H1 (cell line): ENCODE results near the gene BRAT1. TPM values are rescaled to one million over a fixed set of nuclear protein-coding genes. Genes with fewer than 3 reads are reported as not detected.

Source experiments
- CTCF ChIA-PET: fragments of 300-600 bp; sonication (Branson Sonifier 250); formaldehyde crosslinking; loops from one replicate; lab custom pipeline; 2021; ENCODE audit not compliant: partially characterized antibody; lab: Charles Lee
- POLR2A ChIA-PET: fragments of 300-600 bp; sonication (Branson Sonifier 250); formaldehyde crosslinking; loops from one replicate; lab custom pipeline; 2021; ENCODE audit warnings: inconsistent platforms; ENCODE audit not compliant: partially characterized antibody; lab: Charles Lee
- DNase-seq, 2 experiments: peaks; one replicate each; pipeline versions ENCODE4 v3.0.0 to v3.0.0-alpha.2; 2010 to 2022; ENCODE audit warnings: low spot score in 2 of 2, low read depth in 1 of 2, mixed read lengths in 1 of 2
- FAIRE-seq: peaks from 2 replicates; lab custom pipeline; 2011; peaks lifted over from hg19 to GRCh38; lab: Jason Lieb, UNC
- H2AFZ ChIP-seq: 2 replicates; pipeline ENCODE4 v1.8.1; 2012; ENCODE audit warnings: low read length, inconsistent platforms
- H2AK5ac ChIP-seq: 2 replicates; pipeline ENCODE4 v1.6.1; 2013; ENCODE audit warnings: low read depth, low read length
- H2BK120ac ChIP-seq: replicated peaks from 2 replicates; pipeline ENCODE3; 2013; ENCODE audit warnings: low read depth, low read length, inconsistent platforms
- H2BK12ac ChIP-seq: 2 replicates; pipeline ENCODE4 v1.6.1; 2013; ENCODE audit warnings: low read depth, low read length
- H2BK15ac ChIP-seq: 2 replicates; pipeline ENCODE4 v1.6.1; 2013; ENCODE audit warnings: low read length
- H2BK20ac ChIP-seq: 2 replicates; pipeline ENCODE4 v1.6.1; 2013; ENCODE audit warnings: low read length
- H2BK5ac ChIP-seq: 2 replicates; pipeline ENCODE4 v1.6.1; 2013; ENCODE audit warnings: low read depth, low read length
- H3K14ac ChIP-seq: 2 replicates; pipeline ENCODE4 v1.6.1; 2013; ENCODE audit warnings: inconsistent platforms; ENCODE audit not compliant: insufficient read length
- H3K18ac ChIP-seq: 2 replicates; pipeline ENCODE4 v1.6.1; 2013; ENCODE audit warnings: low read length; ENCODE audit errors: extremely low read depth
- H3K23ac ChIP-seq: 2 replicates; pipeline ENCODE4 v1.6.1; 2013; ENCODE audit warnings: inconsistent platforms; ENCODE audit not compliant: insufficient read length
- H3K23me2 ChIP-seq: 2 replicates; pipeline ENCODE4 v1.6.1; 2013; ENCODE audit warnings: low read depth, low read length
- H3K27ac ChIP-seq: 2 replicates; pipeline ENCODE4 v1.6.1; 2011; ENCODE audit warnings: low read depth, low read length, inconsistent platforms
- H3K27me3 ChIP-seq, 4 experiments: replicated peaks in 1 of 4; 1 replicate in 1 of 4; 2 replicates in 3 of 4; pipeline versions ENCODE4 v1.6.1 to v1.8.1; 2011 to 2013; ENCODE audit warnings: low read length in 3 of 4, mild to moderate bottlenecking in 3 of 4, inconsistent platforms in 2 of 4, mixed read lengths in 2 of 4, moderate library complexity in 1 of 4; ENCODE audit not compliant: control insufficient read depth in 3 of 4, insufficient read depth in 3 of 4; ENCODE audit errors: extremely low read depth in 1 of 4
- H3K36me3 ChIP-seq, 4 experiments: 2 replicates each; pipeline versions ENCODE4 v1.6.1 to v1.8.1; 2011 to 2013; ENCODE audit warnings: mild to moderate bottlenecking in 4 of 4, low read length in 3 of 4, moderate library complexity in 2 of 4, control low read depth in 1 of 4, inconsistent platforms in 1 of 4; ENCODE audit not compliant: insufficient read depth in 4 of 4, control insufficient read depth in 2 of 4
- H3K4ac ChIP-seq: replicated peaks from 2 replicates; pipeline ENCODE3; 2013; ENCODE audit warnings: low read length, low read depth, mixed read lengths, inconsistent platforms; ENCODE audit not compliant: insufficient read length
- H3K4me1 ChIP-seq, 4 experiments: replicated peaks in 1 of 4; 1 replicate in 1 of 4; 2 replicates in 3 of 4; pipeline versions ENCODE4 v1.6.1 to v1.8.1; 2011 to 2013; ENCODE audit warnings: low read length in 3 of 4, inconsistent platforms in 2 of 4, mixed read lengths in 1 of 4; ENCODE audit not compliant: insufficient read depth in 4 of 4, control insufficient read depth in 3 of 4
- H3K4me2 ChIP-seq, 2 experiments: 2 replicates each; pipeline versions ENCODE4 v1.6.1 to v1.8.1; 2011 to 2013; ENCODE audit warnings: low read depth in 2 of 2, low read length in 2 of 2, control low read depth in 1 of 2, inconsistent platforms in 1 of 2, mild to moderate bottlenecking in 1 of 2; ENCODE audit not compliant: insufficient read depth in 1 of 2
- H3K4me3 ChIP-seq, 4 experiments: fragments of 200-600, 300-600 bp in 1 of 4; sonication (generic), shearing (Covaris generic), sonication (Bioruptor Twin) in 1 of 4; 2 replicates each; pipeline versions ENCODE4 v1.5.1 to v1.8.1; 2011 to 2016; ENCODE audit warnings: low read length in 4 of 4, low read depth in 3 of 4, control low read depth in 2 of 4, inconsistent platforms in 2 of 4, mild to moderate bottlenecking in 2 of 4, mixed read lengths in 1 of 4, moderate library complexity in 1 of 4; ENCODE audit not compliant: insufficient read depth in 2 of 4; ENCODE audit errors: extremely low read depth in 1 of 4
- H3K56ac ChIP-seq: replicated peaks from 2 replicates; pipeline ENCODE3; 2013; ENCODE audit warnings: low read depth, mild to moderate bottlenecking, mixed read lengths, low read length, inconsistent platforms; ENCODE audit not compliant: insufficient read length
- H3K79me1 ChIP-seq: 2 replicates; pipeline ENCODE4 v1.6.1; 2013; ENCODE audit warnings: low read depth, low read length, control low read depth
- H3K79me2 ChIP-seq, 2 experiments: 2 replicates each; pipeline versions ENCODE4 v1.6.1 to v1.8.1; 2012 to 2013; ENCODE audit warnings: low read length in 2 of 2, mild to moderate bottlenecking in 2 of 2, inconsistent platforms in 1 of 2; ENCODE audit not compliant: insufficient read depth in 2 of 2, control insufficient read depth in 1 of 2
- H3K9ac ChIP-seq, 4 experiments: replicated peaks in 1 of 4; 1 replicate in 1 of 4; 2 replicates in 3 of 4; pipeline versions ENCODE4 v1.6.1 to v1.8.1; 2011 to 2013; ENCODE audit warnings: low read depth in 3 of 4, low read length in 3 of 4, control low read depth in 2 of 4, mild to moderate bottlenecking in 2 of 4, moderate library complexity in 2 of 4, inconsistent platforms in 1 of 4; ENCODE audit errors: extremely low read depth in 1 of 4
- H3K9me3 ChIP-seq, 2 experiments: 2 replicates each; pipeline versions ENCODE4 v1.6.1 to v1.8.1; 2012 to 2013; ENCODE audit warnings: mild to moderate bottlenecking in 2 of 2, moderate library complexity in 2 of 2, control low read depth in 1 of 2, inconsistent platforms in 1 of 2, low read depth in 1 of 2, low read length in 1 of 2, mixed read lengths in 1 of 2; ENCODE audit not compliant: insufficient read depth in 2 of 2
- H4K20me1 ChIP-seq, 2 experiments: replicated peaks in 1 of 2; 2 replicates each; pipeline versions ENCODE3 to v1.8.1; 2011 to 2013; ENCODE audit warnings: inconsistent platforms in 2 of 2, low read length in 2 of 2, mild to moderate bottlenecking in 1 of 2; ENCODE audit not compliant: insufficient read depth in 2 of 2, control insufficient read depth in 1 of 2
- H4K5ac ChIP-seq: 2 replicates; pipeline ENCODE4 v1.6.1; 2013; ENCODE audit warnings: low read length, low read depth, mixed read lengths, inconsistent platforms; ENCODE audit not compliant: insufficient read length
- H4K8ac ChIP-seq: 2 replicates; pipeline ENCODE4 v1.8.0; 2013; ENCODE audit warnings: mild to moderate bottlenecking, moderate library complexity, low read length, inconsistent platforms; ENCODE audit not compliant: insufficient read depth; ENCODE audit errors: extremely low read depth
- H4K91ac ChIP-seq: replicated peaks from 2 replicates; pipeline ENCODE3; 2013; ENCODE audit warnings: low read length, mixed read lengths, inconsistent platforms; ENCODE audit not compliant: insufficient read length
- KDM4A ChIP-seq: IDR thresholded peaks from one replicate; pipeline ENCODE4 v1.7.1; 2012; ENCODE audit warnings: low read depth, mild to moderate bottlenecking, moderate library complexity, low read length, inconsistent platforms; ENCODE audit not compliant: severe bottlenecking
- WGBS, 2 experiments: shearing (Covaris generic) in 1 of 2; methylation state at CpG; one replicate each; pipeline versions ENCODE4 v1.1.6 to v1.1.7; 2013 to 2015; ENCODE audit warnings: low lambda C conversion rate in 2 of 2, mixed read lengths in 2 of 2, inconsistent platforms in 1 of 2, low coverage in 1 of 2, missing lambda C conversion rate in 1 of 2; ENCODE audit not compliant: insufficient replicate concordance in 2 of 2, insufficient coverage in 1 of 2, insufficient read length in 1 of 2; ENCODE audit errors: extremely low coverage in 1 of 2, missing lambda C conversion rate in 1 of 2; 5-methylcytosine and 5-hydroxymethylcytosine counted together
- polyA plus RNA-seq, 7 experiments: library from polyadenylated mRNA; depleted of rRNA in 3 of 7; stranded (reverse) in 5 of 7; unstranded in 2 of 7; fragments of >200 nt in 5 of 7; fragments of 200-250 nt in 2 of 7; gene quantifications; 1 replicate in 5 of 7; 2 replicates in 1 of 7; 4 replicates in 1 of 7; pipeline versions ENCODE4 v1.2.1 to v1.2.3, GENCODE V29; 2011 to 2013; ENCODE audit warnings: missing spikeins in 2 of 7, mixed read lengths in 2 of 7
- total RNA-seq: library from RNA; stranded (reverse); fragmentation: NEBNext Ultra II Directional; extraction: Animal tissue kit (Norgen Biotek cat#: 25700); gene quantifications from 2 replicates; pipeline ENCODE4 v1.2.1, GENCODE V29; 2021
- TF ChIP-seq, protein P1 (sequence below), 3 experiments: IDR thresholded peaks; 1 replicate in 2 of 3; 2 replicates in 1 of 3; pipeline versions ENCODE4 v1.5.1 to v1.6.1; 2011; ENCODE audit warnings: low read length in 3 of 3, mild to moderate bottlenecking in 3 of 3, inconsistent platforms in 2 of 3, low read depth in 1 of 3, moderate library complexity in 1 of 3; ENCODE audit not compliant: insufficient read depth in 1 of 3; ENCODE audit errors: control extremely low read depth in 1 of 3

The BRAT1 gene
- total and polyA plus RNA-seq, 2 of the 8 experiments (the other 6 are each of a cell fraction or from before 2014, with no cell fraction given): 36.8 to 42.3 TPM

DNA sequence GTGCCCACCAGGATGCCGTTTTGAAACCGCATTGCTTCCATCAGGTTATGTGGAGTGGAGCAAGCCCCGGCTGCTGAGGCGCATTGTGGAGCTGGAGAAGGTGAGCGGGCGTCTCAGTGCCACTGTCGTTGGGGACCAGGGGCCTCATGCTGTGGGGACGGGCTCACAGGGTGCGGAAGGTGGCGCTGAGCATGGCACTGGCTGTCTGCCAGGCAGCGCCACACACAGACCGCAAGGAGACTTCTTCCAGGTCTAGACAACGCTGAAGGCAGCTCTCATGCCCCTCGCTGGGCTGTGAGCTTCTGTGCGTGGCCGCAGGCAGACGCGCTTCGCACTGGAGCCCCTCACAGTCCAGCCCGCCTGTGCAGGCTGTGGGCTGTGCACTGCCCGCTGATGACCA is 32.5 kb upstream of the BRAT1 start:
- FAIRE-seq (no peak), DNase-seq (no peak)
- Histone ChIP-seq H3K4me2 (no peak overlapping the region), H3K23me2 (no peaks in the 10 kb centered on the region; the same call in 1 of the 2 replicates), H4K5ac (no peak overlapping the region), H3K9ac (no peak overlapping the region), H2BK20ac (no peak overlapping the region), H3K9me3 (no peaks in the 10 kb centered on the region), H4K20me1 (no peaks in the 10 kb centered on the region), H3K79me2 (no peaks in the 10 kb centered on the region), H3K27ac (no peak overlapping the region), H3K27me3 (no peaks in the 10 kb centered on the region), H2BK5ac (0 out of 2 replicates have a peak overlapping the region, but pooled peaks have one; percentile 35), H2AFZ (no peak overlapping the region), H2BK12ac (no peak overlapping the region), H2BK15ac (no peak overlapping the region), H2AK5ac (no peak overlapping the region), H3K18ac (no peak overlapping the region), H3K14ac (no peak overlapping the region), H3K4me1 (peaks cover 0 to 11% (median 3%) of the 10 kb centered on the region in 4 experiments; a peak in 3 of 7 replicates), H3K36me3 (no peaks in the 10 kb centered on the region), H4K91ac (no peak overlapping the region), H3K56ac (no peak overlapping the region), H3K4me3 (no peak overlapping the region), H3K79me1 (no peaks in the 10 kb centered on the region), H3K23ac (no peak overlapping the region), H2BK120ac (no peak overlapping the region), H3K4ac (no peak overlapping the region), H4K8ac (no peak overlapping the region)
- POLR2A ChIA-PET: no interaction called here
- no peak for TF ChIP-seq KDM4A
- TF ChIP-seq, protein P1, sequence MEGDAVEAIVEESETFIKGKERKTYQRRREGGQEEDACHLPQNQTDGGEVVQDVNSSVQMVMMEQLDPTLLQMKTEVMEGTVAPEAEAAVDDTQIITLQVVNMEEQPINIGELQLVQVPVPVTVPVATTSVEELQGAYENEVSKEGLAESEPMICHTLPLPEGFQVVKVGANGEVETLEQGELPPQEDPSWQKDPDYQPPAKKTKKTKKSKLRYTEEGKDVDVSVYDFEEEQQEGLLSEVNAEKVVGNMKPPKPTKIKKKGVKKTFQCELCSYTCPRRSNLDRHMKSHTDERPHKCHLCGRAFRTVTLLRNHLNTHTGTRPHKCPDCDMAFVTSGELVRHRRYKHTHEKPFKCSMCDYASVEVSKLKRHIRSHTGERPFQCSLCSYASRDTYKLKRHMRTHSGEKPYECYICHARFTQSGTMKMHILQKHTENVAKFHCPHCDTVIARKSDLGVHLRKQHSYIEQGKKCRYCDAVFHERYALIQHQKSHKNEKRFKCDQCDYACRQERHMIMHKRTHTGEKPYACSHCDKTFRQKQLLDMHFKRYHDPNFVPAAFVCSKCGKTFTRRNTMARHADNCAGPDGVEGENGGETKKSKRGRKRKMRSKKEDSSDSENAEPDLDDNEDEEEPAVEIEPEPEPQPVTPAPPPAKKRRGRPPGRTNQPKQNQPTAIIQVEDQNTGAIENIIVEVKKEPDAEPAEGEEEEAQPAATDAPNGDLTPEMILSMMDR (IDR thresholded peaks at IDR 0.05; ENCODE audit: control extremely low read depth in 1 of 3, insufficient read depth in 1 of 3, low read depth in 1 of 3, low read length in 3 of 3): no peak
- WGBS, 2 experiments: 96% methylated on average over 21 of the region's 21 CpGs; no CpG with 5 or more reads in 1 of the 2 experiments
- CTCF ChIA-PET: interaction anchor here (2.3 to 2.4 kb wide), 2 partner anchors 18 to 122 kb away, joined by 6 to 7 read pairs; no protein-coding TSS in a partner anchor
